ENCODE measurements around the gene JPT2.

JPT2 gene

GRCh38 chr16:1708768-1709180 is 30.7 kb downstream of the JPT2 start:
- Histone ChIP-seq H3K4me2 (ENCODE audit: insufficient read depth, low read length) (peak overlapping the region; percentile 95; the same call in 1 of the 2 replicates), H3K79me2 (ENCODE audit: insufficient read depth, low read length) (peaks cover 83% of the 10 kb centered on the region), H3K4me3 (ENCODE audit: low read depth in 1 of 2, low read length in 2 of 2) (no peak overlapping the region), H2AFZ (ENCODE audit: low read depth, low read length) (no peak overlapping the region), H3K4me1 (ENCODE audit: insufficient read depth, low read length) (peaks cover 40% of the 10 kb centered on the region), H3K9ac (ENCODE audit: low read depth, low read length) (peak overlapping the region; percentile 15; the same call in 1 of the 2 replicates), H4K20me1 (ENCODE audit: insufficient read depth, low read length) (peaks cover 63% of the 10 kb centered on the region), H3K27me3 (ENCODE audit: insufficient read depth, low read length, poor library complexity) (no peaks in the 10 kb centered on the region), H3K27ac (ENCODE audit: low read length) (no peak overlapping the region), H3K9me3 (ENCODE audit: insufficient read depth, low read length, severe bottlenecking) (no peaks in the 10 kb centered on the region), H3K36me3 (ENCODE audit: insufficient read depth, low read length) (peaks cover 16% of the 10 kb centered on the region)
- ATAC-seq (ENCODE audit: insufficient read depth, low read depth) (no peak), DNase-seq (no peak)
- TF ChIP-seq CTCF (IDR thresholded peaks at IDR 0.05; ENCODE audit: borderline replicate concordance, extremely low read depth, low read length, poor library complexity, severe bottlenecking) (no peak), EZH2 (IDR thresholded peaks at IDR 0.05; ENCODE audit: borderline replicate concordance, low read depth, low read length, severe bottlenecking) (no peak)

- Histone ChIP-seq H3K4me1 (ENCODE audit: insufficient read depth, low read length) (peaks cover 35% of the 10 kb centered on the region), H2AFZ (ENCODE audit: low read depth, low read length) (no peak overlapping the region), H4K20me1 (ENCODE audit: insufficient read depth, low read length) (peaks cover 69% of the 10 kb centered on the region), H3K4me2 (ENCODE audit: insufficient read depth, low read length) (no peak overlapping the region), H3K4me3 (ENCODE audit: low read depth in 1 of 2, low read length in 2 of 2) (no peak overlapping the region), H3K9me3 (ENCODE audit: insufficient read depth, low read length, severe bottlenecking) (no peaks in the 10 kb centered on the region), H3K79me2 (ENCODE audit: insufficient read depth, low read length) (peaks cover 89% of the 10 kb centered on the region), H3K36me3 (ENCODE audit: insufficient read depth, low read length) (peaks cover 21% of the 10 kb centered on the region), H3K27me3 (ENCODE audit: insufficient read depth, low read length, poor library complexity) (no peaks in the 10 kb centered on the region), H3K27ac (ENCODE audit: low read length) (no peak overlapping the region), H3K9ac (ENCODE audit: low read depth, low read length) (no peak overlapping the region)
- TF ChIP-seq EZH2 (IDR thresholded peaks at IDR 0.05; ENCODE audit: borderline replicate concordance, low read depth, low read length, severe bottlenecking) = no peak
- TF ChIP-seq CTCF (IDR thresholded peaks at IDR 0.05; ENCODE audit: borderline replicate concordance, extremely low read depth, low read length, poor library complexity, severe bottlenecking) = no peak
- DNase-seq (no peak), ATAC-seq (ENCODE audit: insufficient read depth, low read depth) (no peak)
These were observed 31.3 kb downstream of the JPT2 start for GRCh38 chr16:1709356-1709755.

- no peak for TF ChIP-seq CTCF (IDR thresholded peaks at IDR 0.05; ENCODE audit: borderline replicate concordance, extremely low read depth, low read length, poor library complexity, severe bottlenecking)
- no peak for TF ChIP-seq EZH2 (IDR thresholded peaks at IDR 0.05; ENCODE audit: borderline replicate concordance, low read depth, low read length, severe bottlenecking)
- peaks cover 28% of the 10 kb centered on the region for H3K36me3 ChIP-seq (ENCODE audit: insufficient read depth, low read length)
- no peak overlapping the region for H3K27ac ChIP-seq (ENCODE audit: low read length)
- no peak overlapping the region for H3K9ac ChIP-seq (ENCODE audit: low read depth, low read length)
- peaks cover 28% of the 10 kb centered on the region for H3K4me1 ChIP-seq (ENCODE audit: insufficient read depth, low read length)
- H3K4me3 ChIP-seq (ENCODE audit: low read depth in 1 of 2, low read length in 2 of 2) = no peak overlapping the region
- no peaks in the 10 kb centered on the region for H3K27me3 ChIP-seq (ENCODE audit: insufficient read depth, low read length, poor library complexity)
- peaks cover 97% of the 10 kb centered on the region for H3K79me2 ChIP-seq (ENCODE audit: insufficient read depth, low read length)
- H3K9me3 ChIP-seq (ENCODE audit: insufficient read depth, low read length, severe bottlenecking) = no peaks in the 10 kb centered on the region
- H4K20me1 ChIP-seq (ENCODE audit: insufficient read depth, low read length) = peaks cover 79% of the 10 kb centered on the region
- DNase-seq = no peak
- H2AFZ ChIP-seq (ENCODE audit: low read depth, low read length) = no peak overlapping the region
- ATAC-seq (ENCODE audit: insufficient read depth, low read depth) = no peak
- no peak overlapping the region for H3K4me2 ChIP-seq (ENCODE audit: insufficient read depth, low read length)
These were observed 32.9 kb downstream of the JPT2 start for GRCh38 chr16:1710811-1711507.

Data from DND-41 (cell line).